Measurements from ENCODE around the gene COL8A2. TPM values are rescaled to one million over a fixed set of nuclear protein-coding genes. Genes with fewer than 3 reads are reported as not detected.

The COL8A2 gene
- total RNA-seq, 4 donors from 2014 or later, result 0.61 to 1.6 (median 0.81) TPM

DNA sequence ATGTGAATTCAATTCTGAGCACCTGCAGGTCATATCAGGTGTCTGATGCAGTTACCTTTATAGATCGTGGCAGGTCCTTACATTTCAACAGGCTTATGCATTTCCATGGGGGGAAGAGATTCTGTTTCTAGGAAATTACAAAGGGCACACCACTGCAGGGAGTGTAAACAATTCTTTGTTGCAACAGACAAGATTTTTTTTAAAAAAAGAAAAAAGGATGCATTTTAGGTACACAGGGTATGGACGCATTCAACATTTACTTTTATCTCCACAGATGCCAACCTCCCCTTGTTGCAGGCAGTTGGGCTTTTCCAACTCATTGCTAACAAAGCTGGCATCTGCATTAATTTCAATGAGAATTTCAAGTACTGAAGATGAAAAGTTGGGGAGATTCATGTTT is 54.7 kb downstream of the COL8A2 start:
- DNase-seq (no peak), ATAC-seq (no peak)
- no peaks in the 10 kb centered on the region for H3K9me3 ChIP-seq
- no peaks in the 10 kb centered on the region for H3K36me3 ChIP-seq
- H3K27me3 ChIP-seq, result no peaks in the 10 kb centered on the region
- H3K4me1 ChIP-seq, result no peaks in the 10 kb centered on the region
- no peak for TF ChIP-seq POLR2A (IDR thresholded peaks at IDR 0.05)
- TF ChIP-seq, protein P1, sequence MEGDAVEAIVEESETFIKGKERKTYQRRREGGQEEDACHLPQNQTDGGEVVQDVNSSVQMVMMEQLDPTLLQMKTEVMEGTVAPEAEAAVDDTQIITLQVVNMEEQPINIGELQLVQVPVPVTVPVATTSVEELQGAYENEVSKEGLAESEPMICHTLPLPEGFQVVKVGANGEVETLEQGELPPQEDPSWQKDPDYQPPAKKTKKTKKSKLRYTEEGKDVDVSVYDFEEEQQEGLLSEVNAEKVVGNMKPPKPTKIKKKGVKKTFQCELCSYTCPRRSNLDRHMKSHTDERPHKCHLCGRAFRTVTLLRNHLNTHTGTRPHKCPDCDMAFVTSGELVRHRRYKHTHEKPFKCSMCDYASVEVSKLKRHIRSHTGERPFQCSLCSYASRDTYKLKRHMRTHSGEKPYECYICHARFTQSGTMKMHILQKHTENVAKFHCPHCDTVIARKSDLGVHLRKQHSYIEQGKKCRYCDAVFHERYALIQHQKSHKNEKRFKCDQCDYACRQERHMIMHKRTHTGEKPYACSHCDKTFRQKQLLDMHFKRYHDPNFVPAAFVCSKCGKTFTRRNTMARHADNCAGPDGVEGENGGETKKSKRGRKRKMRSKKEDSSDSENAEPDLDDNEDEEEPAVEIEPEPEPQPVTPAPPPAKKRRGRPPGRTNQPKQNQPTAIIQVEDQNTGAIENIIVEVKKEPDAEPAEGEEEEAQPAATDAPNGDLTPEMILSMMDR (IDR thresholded peaks at IDR 0.05 in 4 of 5, conservative IDR thresholded peaks at IDR 0.05 in 1 of 5), result no peak
- no peak overlapping the region for H3K27ac ChIP-seq
- intact Hi-C loops (cut with DNase I; ENCODE audit: low total_unique reads), result no loop called here
- in situ Hi-C loops (cut with MboI; ENCODE audit: low sequenced_read_pairs in 4 of 4), result no loop called here
- H3K4me3 ChIP-seq, result no peak overlapping the region

DNA sequence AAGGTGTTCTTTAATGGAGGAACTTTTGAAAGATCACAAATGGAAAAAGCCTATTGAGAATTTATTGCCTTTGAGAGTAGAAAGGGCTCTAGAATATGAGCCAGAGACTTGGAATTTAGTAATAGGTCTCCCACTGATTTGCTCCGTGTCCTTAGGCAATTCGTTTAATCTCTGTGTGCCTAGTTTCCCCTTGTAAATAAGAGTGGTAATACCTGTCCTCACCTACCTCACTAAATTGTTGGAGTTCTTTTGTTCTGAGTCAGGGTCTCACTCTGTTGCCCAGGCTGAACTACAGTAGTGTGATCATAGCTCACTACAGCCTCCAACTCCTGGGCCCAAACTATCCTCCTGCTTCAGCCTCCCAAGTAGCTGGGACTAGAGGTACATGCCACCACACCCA is 56.2 kb downstream of the COL8A2 start:
- Histone ChIP-seq H3K27ac (no peak overlapping the region), H3K27me3 (no peaks in the 10 kb centered on the region), H3K4me3 (no peak overlapping the region), H3K9me3 (no peaks in the 10 kb centered on the region), H3K36me3 (no peaks in the 10 kb centered on the region), H3K4me1 (no peaks in the 10 kb centered on the region)
- no peak for TF ChIP-seq POLR2A (IDR thresholded peaks at IDR 0.05)
- TF ChIP-seq, protein P1 (IDR thresholded peaks at IDR 0.05 in 4 of 5, conservative IDR thresholded peaks at IDR 0.05 in 1 of 5), result no peak
- ATAC-seq, result no peak
- DNase-seq, result no peak
- in situ Hi-C loops (cut with MboI; ENCODE audit: low sequenced_read_pairs in 4 of 4) (no loop called here), intact Hi-C loops (cut with DNase I; ENCODE audit: low total_unique reads) (no loop called here)

DNA sequence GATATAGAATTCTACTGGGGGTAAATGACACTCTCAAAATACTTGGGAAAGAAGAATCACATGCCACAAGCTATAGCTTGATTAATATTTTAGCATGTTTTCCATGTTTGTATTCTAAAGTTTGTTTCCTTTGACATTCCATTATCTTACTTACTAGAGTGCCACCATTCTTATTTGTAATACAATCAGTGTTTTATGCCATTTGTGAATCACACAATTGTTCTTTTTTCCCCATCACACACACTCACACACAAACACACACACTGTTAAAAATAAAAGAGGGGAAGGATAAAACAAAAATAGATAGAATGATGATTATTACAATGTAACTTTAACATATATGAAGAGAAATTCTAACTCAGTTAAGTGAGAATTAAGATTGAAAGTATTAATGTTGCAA is 57.2 kb downstream of the COL8A2 start:
- Histone ChIP-seq H3K9me3 (no peaks in the 10 kb centered on the region), H3K4me3 (no peak overlapping the region), H3K27me3 (no peaks in the 10 kb centered on the region), H3K36me3 (no peaks in the 10 kb centered on the region), H3K27ac (no peak overlapping the region), H3K4me1 (no peaks in the 10 kb centered on the region)
- DNase-seq (no peak), ATAC-seq (no peak)
- TF ChIP-seq POLR2A (IDR thresholded peaks at IDR 0.05), result no peak
- TF ChIP-seq, protein P1 (IDR thresholded peaks at IDR 0.05 in 4 of 5, conservative IDR thresholded peaks at IDR 0.05 in 1 of 5), result no peak
- intact Hi-C loops (cut with DNase I; ENCODE audit: low total_unique reads), result no loop called here
- in situ Hi-C loops (cut with MboI; ENCODE audit: low sequenced_read_pairs in 4 of 4), result no loop called here

DNA sequence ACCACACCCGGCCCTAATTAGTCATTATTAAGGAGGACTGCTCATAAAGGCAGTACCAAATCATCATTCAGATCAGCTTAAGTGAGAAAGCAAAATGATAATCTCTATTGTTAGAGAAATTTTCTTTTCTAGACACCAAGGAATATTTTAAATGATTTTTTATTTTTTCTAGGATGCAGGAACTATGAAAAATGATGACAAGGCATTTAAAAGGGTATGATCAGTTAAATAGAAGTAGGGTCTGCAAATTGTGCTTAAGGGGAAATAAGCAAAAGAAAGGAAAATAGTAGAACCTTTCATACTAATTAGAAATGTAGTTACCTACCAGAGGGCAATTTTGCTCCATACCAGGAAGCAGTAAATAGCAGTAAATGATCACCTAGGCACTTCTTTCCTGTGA is 62.7 kb downstream of the COL8A2 start:
- no peak overlapping the region for H3K27ac ChIP-seq
- in situ Hi-C loops (cut with MboI; ENCODE audit: low sequenced_read_pairs in 4 of 4) (no loop called here), intact Hi-C loops (cut with DNase I; ENCODE audit: low total_unique reads) (no loop called here)
- no peaks in the 10 kb centered on the region for H3K4me1 ChIP-seq
- H3K4me3 ChIP-seq, result no peak overlapping the region
- no peak for DNase-seq
- H3K9me3 ChIP-seq, result no peaks in the 10 kb centered on the region
- TF ChIP-seq POLR2A (IDR thresholded peaks at IDR 0.05), result no peak
- TF ChIP-seq, protein P1 (IDR thresholded peaks at IDR 0.05 in 4 of 5, conservative IDR thresholded peaks at IDR 0.05 in 1 of 5), result no peak
- no peak for ATAC-seq
- H3K36me3 ChIP-seq, result no peaks in the 10 kb centered on the region
- no peaks in the 10 kb centered on the region for H3K27me3 ChIP-seq

DNA sequence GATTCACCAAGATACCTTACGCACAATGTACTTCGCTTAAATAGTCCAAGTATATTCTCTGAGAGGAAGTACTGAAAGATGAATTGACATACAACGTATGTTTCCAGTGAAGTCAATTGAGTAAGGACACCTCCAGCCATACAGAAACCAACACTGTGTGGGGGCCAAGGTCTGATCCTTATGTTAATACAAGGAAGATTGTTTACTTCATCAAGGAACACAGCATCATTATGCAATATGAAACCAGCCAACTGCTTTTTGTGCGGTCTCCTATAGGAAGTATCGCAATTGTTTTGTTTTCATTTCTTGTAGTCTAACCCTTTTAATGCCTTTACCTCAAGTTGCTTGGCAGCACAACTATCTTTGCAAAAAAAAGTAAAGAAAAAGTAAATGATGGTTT is 69.3 kb downstream of the COL8A2 start:
- no peaks in the 10 kb centered on the region for H3K4me1 ChIP-seq
- H3K4me3 ChIP-seq, result no peak overlapping the region
- TF ChIP-seq, protein P1 (IDR thresholded peaks at IDR 0.05 in 4 of 5, conservative IDR thresholded peaks at IDR 0.05 in 1 of 5), result no peak
- TF ChIP-seq POLR2A (IDR thresholded peaks at IDR 0.05), result no peak
- DNase-seq (no peak), ATAC-seq (no peak)
- H3K27me3 ChIP-seq, result no peaks in the 10 kb centered on the region
- in situ Hi-C loops (cut with MboI; ENCODE audit: low sequenced_read_pairs in 4 of 4), result no loop called here
- H3K9me3 ChIP-seq, result no peaks in the 10 kb centered on the region
- H3K27ac ChIP-seq, result no peak overlapping the region
- H3K36me3 ChIP-seq, result peaks cover 0 to 12% of the 10 kb centered on the region in 2 donors
- intact Hi-C loops (cut with DNase I; ENCODE audit: low total_unique reads), result no loop called here
